Measurements from ENCODE around the gene TFR2. TPM values are rescaled to one million over a fixed set of nuclear protein-coding genes. Genes with fewer than 3 reads are reported as not detected.

The TFR2 gene
- total RNA-seq, 1 donor from 2014 or later: 1.7 TPM

- Mint-ChIP-seq H3K27me3 (ENCODE audit: low read depth) (peaks cover 2% of the 10 kb centered on the region), H3K36me3 (ENCODE audit: low read depth) (no peaks in the 10 kb centered on the region), H3K4me3 (no peak overlapping the region), H3K27ac (ENCODE audit: unreplicated experiment) (no peak overlapping the region), H3K9me3 (no peaks in the 10 kb centered on the region), H3K4me1 (peaks cover 5% of the 10 kb centered on the region)
- DNase-seq (ENCODE audit: low read depth, low spot score): no peak
- no peak for TF ChIP-seq CTCF (conservative IDR thresholded peaks at IDR 0.05)
These were observed 27.0 kb downstream of the TFR2 start for GRCh38 chr7:100614308-100614861.

- Mint-ChIP-seq H3K9me3 (no peaks in the 10 kb centered on the region), H3K4me1 (peaks cover 5% of the 10 kb centered on the region), H3K27ac (ENCODE audit: unreplicated experiment) (no peak overlapping the region), H3K4me3 (peak overlapping the region; percentile 54), H3K27me3 (ENCODE audit: low read depth) (peaks cover 3% of the 10 kb centered on the region), H3K36me3 (ENCODE audit: low read depth) (no peaks in the 10 kb centered on the region)
- DNase-seq (ENCODE audit: low read depth, low spot score): no peak
- no peak for TF ChIP-seq CTCF (conservative IDR thresholded peaks at IDR 0.05)
These were observed 27.8 kb downstream of the TFR2 start for GRCh38 chr7:100613412-100614175.

GRCh38 chr7:100612730-100613390 is 28.5 kb downstream of the TFR2 start:
- TF ChIP-seq CTCF (conservative IDR thresholded peaks at IDR 0.05): peak; percentile 27
- DNase-seq (ENCODE audit: low read depth, low spot score): no peak
- Mint-ChIP-seq H3K9me3 (no peaks in the 10 kb centered on the region), H3K4me3 (peak overlapping the region; percentile 98), H3K36me3 (ENCODE audit: low read depth) (no peaks in the 10 kb centered on the region), H3K27ac (ENCODE audit: unreplicated experiment) (no peak overlapping the region), H3K4me1 (peaks cover 5% of the 10 kb centered on the region), H3K27me3 (ENCODE audit: low read depth) (peaks cover 6% of the 10 kb centered on the region)

- no peak for TF ChIP-seq CTCF (conservative IDR thresholded peaks at IDR 0.05)
- H3K4me3 Mint-ChIP-seq: peak within 1 kb of the TSS; percentile 98
- peaks cover 5% of the 10 kb centered on the region for H3K4me1 Mint-ChIP-seq
- H3K27ac Mint-ChIP-seq (ENCODE audit: unreplicated experiment): peak within 1 kb of the TSS; percentile 100
- no peaks in the 10 kb centered on the region for H3K9me3 Mint-ChIP-seq
- H3K36me3 Mint-ChIP-seq (ENCODE audit: low read depth): no peaks in the 10 kb centered on the region
- H3K27me3 Mint-ChIP-seq (ENCODE audit: low read depth): peaks cover 13% of the 10 kb centered on the region
- DNase-seq (ENCODE audit: low read depth, low spot score): peak; percentile 98
These were observed 29.2 kb downstream of the TFR2 start, which contains the start of gene MOSPD3 for GRCh38 chr7:100611983-100612729. TSS of gene MOSPD3 (plus strand) at chr7:100612540. CDS start at chr7:100612792, 252 bp downstream.

GRCh38 chr7:100609958-100610357 is 31.4 kb downstream of the TFR2 start:
- no peak for DNase-seq (ENCODE audit: low read depth, low spot score)
- Mint-ChIP-seq H3K9me3 (no peaks in the 10 kb centered on the region), H3K36me3 (ENCODE audit: low read depth) (no peaks in the 10 kb centered on the region), H3K27ac (ENCODE audit: unreplicated experiment) (no peak overlapping the region), H3K4me1 (peaks cover 11% of the 10 kb centered on the region), H3K27me3 (ENCODE audit: low read depth) (peaks cover 35% of the 10 kb centered on the region), H3K4me3 (no peak overlapping the region)
- TF ChIP-seq CTCF (conservative IDR thresholded peaks at IDR 0.05): no peak
